ENCODE measurements around the gene VSTM2L.
"Not testable (repeated sequence)": the region's sequence is repeated elsewhere in the genome, so short reads cannot be mapped to it uniquely, and the experiment has no call there.

VSTM2L gene
- 0 to 0.18 (median 0) reads per million in 4 experiments for total RNA-seq

GRCh38 chr20:37902504-37903313 lies at the start of gene VSTM2L:
VSTM2L (plus strand) TSS chr20:37903127; CDS start chr20:37903351, 224 bp downstream.
- DNase-seq = no peak

- DNase-seq = no peak
Measured at GRCh38 chr20:37853823-37854375, 49.0 kb upstream of the VSTM2L start.

GRCh38 chr20:37856034-37856433 lies 46.9 kb upstream of the VSTM2L start:
- not testable (repeated sequence) for DNase-seq

GRCh38 chr20:37856932-37857660 lies 45.8 kb upstream of the VSTM2L start:
- DNase-seq = no peak

GRCh38 chr20:37859406-37860171 lies 43.3 kb upstream of the VSTM2L start:
- no peak for DNase-seq

- DNase-seq = no peak
Measured at GRCh38 chr20:37863289-37863688, 39.6 kb upstream of the VSTM2L start.

GRCh38 chr20:37864298-37864697 lies 38.6 kb upstream of the VSTM2L start:
- no peak for DNase-seq

GRCh38 chr20:37866051-37866450 lies 36.9 kb upstream of the VSTM2L start:
- DNase-seq = no peak

GRCh38 chr20:37867289-37868195 lies 35.4 kb upstream of the VSTM2L start:
- no peak for DNase-seq

GRCh38 chr20:37868851-37869333 lies 34.0 kb upstream of the VSTM2L start:
- DNase-seq = no peak

- no peak for DNase-seq
Measured at GRCh38 chr20:37869334-37869861, 33.5 kb upstream of the VSTM2L start.

GRCh38 chr20:37870294-37870693 lies 32.6 kb upstream of the VSTM2L start:
- DNase-seq = no peak

GRCh38 chr20:37871751-37872150 lies 31.2 kb upstream of the VSTM2L start:
- no peak for DNase-seq

GRCh38 chr20:37872161-37872560 lies 30.8 kb upstream of the VSTM2L start:
- DNase-seq = no peak

GRCh38 chr20:37873884-37874283 lies 29.0 kb upstream of the VSTM2L start:
- no peak for DNase-seq

- DNase-seq = no peak
Measured at GRCh38 chr20:37875460-37876175, 27.3 kb upstream of the VSTM2L start.

GRCh38 chr20:37876863-37877262 lies 26.1 kb upstream of the VSTM2L start:
- DNase-seq = no peak

GRCh38 chr20:37877832-37878772 lies 24.8 kb upstream of the VSTM2L start:
- DNase-seq = no peak

GRCh38 chr20:37878835-37879599 lies 23.9 kb upstream of the VSTM2L start:
- no peak for DNase-seq
